Stimulated activated CD4-positive, alpha-beta T cell treated with anti-CD3 and anti-CD28 coated beads, Interleukin-1b, Interleukin-23, amount 100 ng/mL, for 1 hour (primary cell): ENCODE results near the gene LRRC47.

Source experiments
- DNase-seq, 2 donors: peaks; one replicate each; pipeline ENCODE4 v3.0.0-alpha.2; 2020; ENCODE audit warnings: low read depth in 2 of 2

Gene LRRC47

GRCh38 chr1:3796215-3797061, at the start of gene LRRC47:
LRRC47 (minus strand) TSS chr1:3796498; CDS start chr1:3796476, 22 bp downstream.
- peak; percentile 80 to 83 for DNase-seq

DNA sequence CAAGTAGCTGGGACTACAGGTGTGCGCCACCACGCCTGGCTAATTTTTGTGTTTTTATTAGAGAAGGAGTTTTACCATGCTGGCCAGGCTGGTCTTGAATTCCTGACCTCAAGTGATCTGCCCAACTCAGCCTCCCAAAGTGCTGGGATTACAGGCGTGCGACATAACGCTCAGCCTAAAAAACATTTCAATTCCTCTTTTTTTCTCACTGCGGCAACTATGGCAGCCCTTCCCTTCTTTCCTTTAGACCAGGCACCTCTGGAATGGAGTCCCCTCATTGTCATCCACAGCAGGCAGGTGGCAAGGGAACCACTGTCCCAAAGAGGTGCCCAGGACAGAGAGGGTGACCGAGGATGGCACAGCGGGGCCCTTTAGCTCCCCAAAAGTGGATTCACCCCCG, 46.6 kb upstream of the LRRC47 start:
- DNase-seq: no peak

GRCh38 chr1:3841491-3841890, 45.2 kb upstream of the LRRC47 start:
- no peak for DNase-seq

- no peak for DNase-seq
Observed at GRCh38 chr1:3838788-3839187, 42.5 kb upstream of the LRRC47 start.

DNA sequence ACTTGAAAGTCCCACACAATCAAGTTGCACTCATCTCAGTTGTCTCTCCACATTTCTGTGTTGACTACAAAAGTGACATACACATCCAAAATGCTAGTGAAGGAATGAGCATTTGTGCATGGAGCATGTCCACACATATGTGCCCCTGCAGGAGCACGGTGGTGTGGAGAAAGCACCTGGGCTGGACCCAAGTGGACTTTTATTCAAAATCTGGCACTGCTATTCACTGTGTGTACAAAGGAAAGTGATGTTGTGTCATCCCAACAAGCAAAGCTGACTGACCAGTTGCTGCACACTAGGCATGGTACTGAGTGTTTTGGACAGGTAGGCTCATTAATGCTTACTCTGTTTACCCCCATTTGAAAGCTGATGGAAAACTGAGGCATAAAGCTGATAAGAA, 41.4 kb upstream of the LRRC47 start:
- no peak for DNase-seq

DNA sequence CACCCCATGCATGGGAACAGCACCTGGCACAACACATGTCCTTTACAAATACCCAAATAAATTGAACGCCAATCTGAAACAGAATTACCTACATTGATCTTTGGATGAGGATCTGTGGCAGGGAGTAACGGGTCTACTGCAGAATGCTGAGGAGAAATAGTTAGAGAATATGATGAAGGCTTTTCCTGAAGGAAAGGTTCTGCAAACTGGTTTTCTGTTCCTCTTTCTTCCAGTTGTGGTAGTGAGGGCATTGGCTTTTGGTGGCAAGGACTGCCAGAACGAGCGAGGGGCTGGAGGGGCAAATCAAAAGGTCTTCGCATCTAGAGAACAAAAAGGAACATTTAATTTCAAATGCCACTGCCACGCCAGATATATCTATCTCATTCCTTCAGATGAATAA, 40.9 kb upstream of the LRRC47 start:
- DNase-seq: no peak

DNA sequence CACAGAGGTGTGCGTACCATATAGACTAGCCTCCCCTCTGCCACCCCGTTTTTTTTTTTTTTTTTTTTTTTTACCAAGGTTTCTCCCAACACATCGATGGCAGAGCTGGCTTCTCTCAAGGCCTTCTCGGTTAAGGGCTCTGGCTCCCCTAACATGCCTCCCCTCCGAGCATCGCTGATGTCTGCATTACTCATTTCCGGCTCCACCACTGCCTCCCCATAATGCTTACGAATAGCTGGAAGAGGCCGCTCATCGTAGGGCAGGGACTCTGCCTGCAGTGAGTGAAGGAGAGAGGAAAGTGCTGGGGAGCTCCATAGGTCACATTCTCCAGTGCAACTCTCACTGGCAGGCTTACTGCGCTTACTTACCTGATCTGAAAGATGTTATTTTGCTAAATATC, 40.1 kb upstream of the LRRC47 start:
- DNase-seq: no peak

GRCh38 chr1:3834701-3835100, 38.4 kb upstream of the LRRC47 start:
- no peak for DNase-seq

DNA sequence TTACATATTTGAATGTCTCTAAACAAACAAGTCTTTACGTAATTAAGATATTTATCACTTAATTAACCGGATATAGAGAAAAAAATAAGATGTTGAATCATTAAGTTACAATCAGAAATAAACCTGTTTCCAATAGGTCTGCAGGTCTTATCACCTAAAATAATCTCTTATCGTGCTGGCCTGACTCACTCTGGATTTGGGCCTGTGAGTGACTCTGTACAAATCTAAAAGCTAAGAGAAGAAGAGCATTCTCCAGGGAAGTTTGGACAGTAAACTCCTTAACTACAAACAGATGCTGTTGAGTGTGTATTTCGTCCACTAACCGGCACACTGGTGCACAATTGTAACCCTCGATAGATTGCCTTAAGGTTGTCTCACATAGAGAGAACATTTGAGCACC, 35.4 kb upstream of the LRRC47 start:
- DNase-seq: no peak

- DNase-seq: no peak
Observed at GRCh38 chr1:3828391-3828790, 32.1 kb upstream of the LRRC47 start.

DNA sequence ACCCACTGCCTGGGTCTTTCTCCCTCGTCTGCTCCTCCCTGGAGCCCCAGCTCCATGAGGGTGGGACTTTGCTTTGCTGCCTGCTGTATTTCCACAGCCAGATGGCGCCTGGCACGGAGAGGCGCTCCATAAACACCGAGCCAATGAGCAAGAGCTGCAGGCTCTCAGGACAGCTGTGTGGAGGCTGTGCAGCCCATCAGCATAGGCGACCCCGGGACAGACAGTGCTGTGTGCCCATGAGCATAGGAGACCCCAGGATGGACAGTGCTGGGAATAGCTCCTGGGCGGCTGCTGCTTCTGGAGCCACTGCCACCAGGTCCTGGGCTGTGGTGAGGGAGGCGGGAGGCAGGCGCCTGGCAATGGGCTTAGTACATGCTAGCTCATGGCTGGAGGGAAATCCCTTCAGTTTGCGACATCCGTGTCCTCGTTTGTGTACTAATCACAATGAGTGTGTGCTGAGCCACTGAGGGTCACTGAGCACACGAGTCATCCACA, 31.6 kb upstream of the LRRC47 start:
- no peak for DNase-seq

GRCh38 chr1:3825356-3825755, 29.1 kb upstream of the LRRC47 start:
- DNase-seq: no peak

DNA sequence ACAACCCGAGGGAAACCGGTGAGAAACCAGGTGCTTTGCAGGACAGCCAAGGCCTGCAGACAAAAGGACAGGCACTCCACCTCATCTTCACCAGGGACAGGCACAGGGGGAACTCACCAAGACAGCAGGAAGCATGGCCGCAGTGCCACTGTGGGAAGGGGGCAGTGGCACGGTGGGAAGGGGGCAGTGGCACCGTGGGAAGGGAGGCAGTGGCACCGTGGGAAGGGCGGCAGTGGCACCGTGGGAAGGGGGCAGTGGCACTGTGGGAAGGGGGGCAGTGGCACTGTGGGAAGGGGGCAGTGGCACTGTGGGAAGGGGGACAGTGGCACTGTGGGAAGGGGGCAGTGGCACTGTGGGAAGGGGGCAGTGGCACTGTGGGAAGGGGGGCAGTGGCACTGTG, 28.4 kb upstream of the LRRC47 start:
- DNase-seq: no peak

- DNase-seq: no peak
Observed at GRCh38 chr1:3822421-3822820, 26.1 kb upstream of the LRRC47 start.

GRCh38 chr1:3821908-3822307, 25.6 kb upstream of the LRRC47 start:
- no peak for DNase-seq

DNA sequence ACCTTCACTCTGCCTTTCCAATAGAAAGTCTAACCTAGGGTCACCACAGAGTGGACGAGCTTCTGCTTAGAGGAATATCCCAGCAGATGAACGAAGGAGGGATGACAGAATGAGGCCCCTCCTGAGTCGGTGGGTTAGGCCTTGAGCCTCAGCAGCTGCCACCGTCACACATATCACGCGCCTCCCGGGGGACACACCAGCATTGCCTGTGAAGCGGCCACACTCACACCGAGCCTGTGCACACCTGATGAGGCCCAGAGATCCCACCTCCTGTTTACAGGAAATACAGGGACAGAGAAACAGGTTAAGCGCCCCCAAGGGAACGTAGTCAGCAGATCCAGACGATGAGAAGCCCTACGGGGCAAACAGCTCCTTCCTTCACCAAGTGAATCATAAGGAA, 25.1 kb upstream of the LRRC47 start:
- DNase-seq: no peak

- no peak for DNase-seq
Observed at GRCh38 chr1:3821004-3821403, 24.7 kb upstream of the LRRC47 start.

- no peak for DNase-seq
Observed at GRCh38 chr1:3820316-3820715, 24.0 kb upstream of the LRRC47 start.

DNA sequence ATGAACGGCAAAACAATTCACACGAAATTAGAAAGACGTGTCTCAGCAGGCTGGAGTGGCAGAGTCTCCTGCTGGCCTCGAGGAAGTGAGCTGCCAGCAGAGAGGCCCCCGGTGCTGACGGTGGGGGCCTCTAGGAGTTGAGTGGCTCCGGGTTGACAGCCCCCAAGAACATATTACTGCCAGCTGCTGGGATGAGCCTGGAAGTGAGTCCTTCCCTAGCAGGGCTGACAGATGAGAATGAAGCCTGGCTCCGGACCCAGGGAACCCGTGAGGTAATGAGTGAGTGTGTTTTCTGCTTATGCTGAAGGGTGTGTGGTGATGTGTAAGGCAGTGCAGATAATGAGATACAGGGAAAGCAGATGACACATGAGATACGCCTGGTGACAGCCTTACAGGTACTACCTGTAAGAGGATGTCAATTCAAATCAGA, 23.5 kb upstream of the LRRC47 start:
- no peak for DNase-seq

- DNase-seq: no peak
Observed at GRCh38 chr1:3817821-3818597, 21.7 kb upstream of the LRRC47 start.

- DNase-seq: no peak
Observed at GRCh38 chr1:3817138-3817740, 20.9 kb upstream of the LRRC47 start.

DNA sequence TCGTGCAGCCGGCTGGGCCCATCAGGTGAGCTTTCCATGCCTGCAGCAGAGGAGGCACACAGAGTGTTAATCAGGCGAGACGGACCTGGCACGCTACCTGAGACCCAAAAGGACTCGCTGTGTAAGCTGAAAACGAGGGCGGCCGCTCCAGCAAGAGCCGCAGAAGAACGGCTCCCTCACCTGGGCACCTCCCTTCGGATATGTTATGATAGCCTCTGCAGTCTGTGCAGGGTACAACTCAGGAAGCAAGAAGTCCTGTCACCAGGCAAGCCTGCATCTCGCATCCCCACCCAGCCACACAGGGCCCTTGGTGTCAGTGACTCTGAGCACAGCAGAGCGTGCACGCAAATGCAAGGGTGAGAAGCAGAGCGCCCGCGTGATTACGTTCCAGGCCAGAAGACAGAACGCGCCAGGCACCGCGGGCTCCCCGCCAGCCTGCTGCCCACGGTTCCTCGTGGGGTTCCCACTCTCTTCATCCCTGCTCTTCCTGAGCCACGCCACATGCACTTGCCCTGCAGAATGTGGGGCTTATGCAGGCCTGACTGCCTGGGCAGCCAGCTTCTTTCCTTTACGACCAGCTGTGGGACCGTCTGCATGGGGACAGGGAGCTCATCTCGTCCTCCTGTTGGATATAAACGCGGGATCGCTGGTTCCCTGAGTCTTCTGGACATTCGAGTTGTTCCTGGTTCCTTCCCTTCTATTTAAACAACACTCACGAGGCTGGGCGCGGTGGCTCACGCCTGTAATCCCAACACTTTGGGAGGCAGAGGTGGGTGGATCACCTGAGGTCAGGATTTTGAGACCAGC, 20.2 kb upstream of the LRRC47 start:
- no peak for DNase-seq
